NCI-H1930 (cell line): ENCODE results near the gene KCNF1.

ENCODE experiments used
- DNase-seq, 2 experiments: peaks; one replicate each; lab custom pipeline; 2025; lab: John Stamatoyannopoulos, UW

The KCNF1 gene

GRCh38 chr2:10921525-10921924, 9.8 kb downstream of the KCNF1 start:
- DNase-seq: no peak

- no peak for DNase-seq
These were observed 10.7 kb downstream of the KCNF1 start for GRCh38 chr2:10922307-10923007.

- DNase-seq: no peak
These were observed 11.3 kb downstream of the KCNF1 start for GRCh38 chr2:10923008-10923375.

GRCh38 chr2:10923965-10924364, 12.2 kb downstream of the KCNF1 start:
- DNase-seq: no peak

GRCh38 chr2:10924441-10924840, 12.7 kb downstream of the KCNF1 start:
- DNase-seq: no peak

GRCh38 chr2:10924859-10925258, 13.1 kb downstream of the KCNF1 start:
- DNase-seq: no peak

- DNase-seq: no peak
These were observed 14.6 kb downstream of the KCNF1 start for GRCh38 chr2:10926191-10926820.

- no peak for DNase-seq
These were observed 19.2 kb downstream of the KCNF1 start for GRCh38 chr2:10930721-10931516.

GRCh38 chr2:10931710-10932255, 20.0 kb downstream of the KCNF1 start:
- DNase-seq: no peak

- DNase-seq: no peak
These were observed 20.8 kb downstream of the KCNF1 start for GRCh38 chr2:10932345-10933151.

GRCh38 chr2:10933700-10934225, 22.0 kb downstream of the KCNF1 start:
- no peak for DNase-seq

- no peak for DNase-seq
These were observed 22.7 kb downstream of the KCNF1 start for GRCh38 chr2:10934308-10934978.

- no peak for DNase-seq
These were observed 23.2 kb downstream of the KCNF1 start for GRCh38 chr2:10934979-10935350.

GRCh38 chr2:10935366-10935918, 23.7 kb downstream of the KCNF1 start:
- DNase-seq: no peak

GRCh38 chr2:10935953-10936942, 24.5 kb downstream of the KCNF1 start:
- DNase-seq: no peak

GRCh38 chr2:10939058-10939457, 27.3 kb downstream of the KCNF1 start:
- DNase-seq: no peak

GRCh38 chr2:10940596-10940995, 28.9 kb downstream of the KCNF1 start:
- DNase-seq: no peak

- no peak for DNase-seq
These were observed 29.6 kb downstream of the KCNF1 start for GRCh38 chr2:10941383-10941782.

GRCh38 chr2:10944799-10945198, 33.1 kb downstream of the KCNF1 start:
- no peak for DNase-seq

GRCh38 chr2:10946394-10946793, 34.7 kb downstream of the KCNF1 start:
- DNase-seq: no peak
